HepG2 (cell line): ENCODE results near the gene CD83. TPM values are rescaled to one million over a fixed set of nuclear protein-coding genes. Genes with fewer than 3 reads are reported as not detected.

Experiments used
- ERF ChIP-seq: IDR thresholded peaks from 2 replicates; pipeline ENCODE4 v1.6.1; 2018; ENCODE audit warnings: missing biosample characterization, missing genetic modification reagents
- HNRNPK ChIP-seq: fragments of 200-400 bp; formaldehyde crosslinking; IDR thresholded peaks from 2 replicates; pipeline ENCODE4 v1.6.1; 2018; ENCODE audit warnings: low read length, low read depth, moderate library complexity, mild to moderate bottlenecking; ENCODE audit not compliant: poor library complexity, severe bottlenecking
- IRF2 ChIP-seq: IDR thresholded peaks from 2 replicates; pipeline ENCODE4 v1.6.1; 2018; ENCODE audit warnings: missing genetic modification reagents, missing compliant biosample characterization
- MAZ ChIP-seq, 2 experiments: sonication (generic) in 1 of 2; formaldehyde crosslinking in 1 of 2; IDR thresholded peaks; 2 replicates each; pipeline versions ENCODE4 v1.5.0 to v1.6.1; 2012 to 2020; ENCODE audit warnings: low read depth in 2 of 2, mild to moderate bottlenecking in 2 of 2, borderline replicate concordance in 1 of 2, improper control_type of control experiment in 1 of 2, low read length in 1 of 2, missing genetic modification reagents in 1 of 2, moderate library complexity in 1 of 2
- U2AF2 ChIP-seq: fragments of 200-400 bp; formaldehyde crosslinking; IDR thresholded peaks from 2 replicates; pipeline ENCODE4 v1.6.1; 2017; ENCODE audit warnings: low read depth, mild to moderate bottlenecking, low read length
- ZNF24 ChIP-seq: fragments of 450-650 bp; IDR thresholded peaks from 2 replicates; pipeline ENCODE4 v1.6.1; 2017; ENCODE audit warnings: antibody characterized with exemption, mild to moderate bottlenecking
- ZNF441 ChIP-seq: sonication (generic); formaldehyde crosslinking; IDR thresholded peaks from 2 replicates; pipeline ENCODE4 v1.7.0; 2021; ENCODE audit warnings: missing genetic modification reagents, borderline replicate concordance
- ZNF460 ChIP-seq: sonication (generic); formaldehyde crosslinking; IDR thresholded peaks from 2 replicates; pipeline ENCODE4 v1.5.1; 2020; ENCODE audit warnings: missing genetic modification reagents, mild to moderate bottlenecking, borderline replicate concordance
- ZNF670 ChIP-seq: sonication (generic); formaldehyde crosslinking; IDR thresholded peaks from 2 replicates; pipeline ENCODE4 v1.8.0; 2022; ENCODE audit warnings: mild to moderate bottlenecking, missing genetic modification reagents, borderline replicate concordance
- ZNF891 ChIP-seq: sonication (generic); formaldehyde crosslinking; IDR thresholded peaks from 2 replicates; pipeline ENCODE4 v1.5.0; 2020; ENCODE audit warnings: mild to moderate bottlenecking, missing genetic modification reagents
- polyA plus RNA-seq, 8 experiments: library from polyadenylated mRNA; depleted of rRNA in 3 of 8; stranded (reverse) in 7 of 8; unstranded in 1 of 8; fragments of >200 nt; fragmentation: Illumina TruSeq in 4 of 8; extraction: Trizol in 4 of 8; gene quantifications; 2 replicates each; pipeline versions ENCODE4 v1.2.1 to v1.2.3, GENCODE V29; 2011 to 2016; ENCODE audit warnings: low read depth in 4 of 8, missing spikeins in 1 of 8, mixed read lengths in 1 of 8; ENCODE audit not compliant: insufficient read depth in 1 of 8
- total RNA-seq, 5 experiments: library from RNA; depleted of rRNA; stranded (reverse); fragments of >200 nt; fragmentation: Illumina TruSeq; extraction: Trizol; gene quantifications; 2 replicates each; pipeline ENCODE4 v1.2.3, GENCODE V29; 2016; ENCODE audit warnings: low read depth in 1 of 5
- TF ChIP-seq, protein P1 (sequence below): IDR thresholded peaks from 2 replicates; pipeline ENCODE4 v1.4.0; 2020; ENCODE audit warnings: mild to moderate bottlenecking, missing genetic modification reagents
- TF ChIP-seq, protein P2 (sequence below), 2 experiments: fragments of 450-650 bp in 1 of 2; sonication (generic) in 1 of 2; formaldehyde crosslinking in 1 of 2; IDR thresholded peaks; 2 replicates each; pipeline versions ENCODE4 v1.6.1 to v1.8.0; 2016 to 2022; ENCODE audit warnings: antibody characterized with exemption in 1 of 2, mild to moderate bottlenecking in 1 of 2, missing genetic modification reagents in 1 of 2

The CD83 gene
- total and polyA plus RNA-seq, 2 of the 13 experiments (the other 11 are each of a cell fraction or from before 2014, with no cell fraction given) = 0.46 to 2.3 TPM

DNA sequence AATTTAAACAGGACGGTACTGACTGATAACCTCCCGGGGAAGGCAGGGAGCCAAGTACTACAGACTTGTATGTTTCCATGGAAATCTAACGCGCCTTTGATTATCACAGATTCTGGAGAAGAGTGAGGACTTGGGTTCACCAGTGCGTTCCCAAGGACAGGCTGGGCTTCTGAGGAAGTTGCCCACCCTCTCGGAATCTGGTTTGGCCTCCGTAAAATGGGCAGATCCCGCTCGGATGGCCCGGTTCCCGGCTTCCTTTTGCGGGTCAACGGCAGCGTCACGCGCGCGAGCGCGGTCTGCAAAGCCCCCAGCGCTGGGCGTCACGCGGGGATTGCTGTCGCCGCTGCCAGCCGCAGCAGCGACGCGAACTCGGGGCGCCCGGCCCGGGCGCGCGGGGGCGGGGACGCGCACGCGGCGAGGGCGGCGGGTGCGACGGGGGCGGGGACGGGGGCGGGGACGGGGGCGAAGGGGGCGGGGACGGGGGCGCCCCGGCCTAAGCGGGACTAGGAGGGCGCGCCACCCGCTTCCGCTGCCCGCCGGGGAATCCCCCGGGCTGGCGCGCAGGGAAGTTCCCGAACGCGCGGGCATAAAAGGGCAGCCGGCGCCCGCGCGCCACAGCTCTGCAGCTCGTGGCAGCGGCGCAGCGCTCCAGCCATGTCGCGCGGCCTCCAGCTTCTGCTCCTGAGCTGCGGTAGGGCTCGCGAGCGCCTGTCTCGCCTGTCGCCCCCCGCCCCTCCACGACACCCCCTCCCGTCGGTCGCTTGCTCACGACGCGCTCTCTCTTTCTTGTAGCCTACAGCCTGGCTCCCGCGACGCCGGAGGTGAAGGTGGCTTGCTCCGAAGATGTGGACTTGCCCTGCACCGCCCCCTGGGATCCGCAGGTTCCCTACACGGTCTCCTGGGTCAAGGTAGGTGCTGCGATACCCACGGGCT, at the start of gene CD83 (continued):
- TF ChIP-seq ZNF891 (CRISPR knock-in tag) (peak; percentile 87), ZNF24 (no peak), U2AF2 (no peak), HNRNPK (peak; percentile 86), ZNF670 (peak; percentile 51; the same call in 1 of the 2 replicates), MAZ (IDR thresholded peaks at IDR 0.05; ENCODE audit: borderline replicate concordance, low read depth, low read length) (peak; percentile 34; the same call in 1 of the 2 replicates), MAZ (CRISPR knock-in tag; IDR thresholded peaks at IDR 0.05; ENCODE audit: low read depth) (no peak), ZNF460 (CRISPR knock-in tag) (no peak), ERF (CRISPR knock-in tag) (no peak; the same call in 1 of the 2 replicates), ZNF441 (peak; percentile 33; the same call in 1 of the 2 replicates), IRF2 (CRISPR knock-in tag) (no peak)
- TF ChIP-seq, protein P1, sequence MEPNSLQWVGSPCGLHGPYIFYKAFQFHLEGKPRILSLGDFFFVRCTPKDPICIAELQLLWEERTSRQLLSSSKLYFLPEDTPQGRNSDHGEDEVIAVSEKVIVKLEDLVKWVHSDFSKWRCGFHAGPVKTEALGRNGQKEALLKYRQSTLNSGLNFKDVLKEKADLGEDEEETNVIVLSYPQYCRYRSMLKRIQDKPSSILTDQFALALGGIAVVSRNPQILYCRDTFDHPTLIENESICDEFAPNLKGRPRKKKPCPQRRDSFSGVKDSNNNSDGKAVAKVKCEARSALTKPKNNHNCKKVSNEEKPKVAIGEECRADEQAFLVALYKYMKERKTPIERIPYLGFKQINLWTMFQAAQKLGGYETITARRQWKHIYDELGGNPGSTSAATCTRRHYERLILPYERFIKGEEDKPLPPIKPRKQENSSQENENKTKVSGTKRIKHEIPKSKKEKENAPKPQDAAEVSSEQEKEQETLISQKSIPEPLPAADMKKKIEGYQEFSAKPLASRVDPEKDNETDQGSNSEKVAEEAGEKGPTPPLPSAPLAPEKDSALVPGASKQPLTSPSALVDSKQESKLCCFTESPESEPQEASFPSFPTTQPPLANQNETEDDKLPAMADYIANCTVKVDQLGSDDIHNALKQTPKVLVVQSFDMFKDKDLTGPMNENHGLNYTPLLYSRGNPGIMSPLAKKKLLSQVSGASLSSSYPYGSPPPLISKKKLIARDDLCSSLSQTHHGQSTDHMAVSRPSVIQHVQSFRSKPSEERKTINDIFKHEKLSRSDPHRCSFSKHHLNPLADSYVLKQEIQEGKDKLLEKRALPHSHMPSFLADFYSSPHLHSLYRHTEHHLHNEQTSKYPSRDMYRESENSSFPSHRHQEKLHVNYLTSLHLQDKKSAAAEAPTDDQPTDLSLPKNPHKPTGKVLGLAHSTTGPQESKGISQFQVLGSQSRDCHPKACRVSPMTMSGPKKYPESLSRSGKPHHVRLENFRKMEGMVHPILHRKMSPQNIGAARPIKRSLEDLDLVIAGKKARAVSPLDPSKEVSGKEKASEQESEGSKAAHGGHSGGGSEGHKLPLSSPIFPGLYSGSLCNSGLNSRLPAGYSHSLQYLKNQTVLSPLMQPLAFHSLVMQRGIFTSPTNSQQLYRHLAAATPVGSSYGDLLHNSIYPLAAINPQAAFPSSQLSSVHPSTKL (CRISPR knock-in tag) = peak; percentile 45; the same call in 1 of the 2 replicates
- TF ChIP-seq, protein P2, sequence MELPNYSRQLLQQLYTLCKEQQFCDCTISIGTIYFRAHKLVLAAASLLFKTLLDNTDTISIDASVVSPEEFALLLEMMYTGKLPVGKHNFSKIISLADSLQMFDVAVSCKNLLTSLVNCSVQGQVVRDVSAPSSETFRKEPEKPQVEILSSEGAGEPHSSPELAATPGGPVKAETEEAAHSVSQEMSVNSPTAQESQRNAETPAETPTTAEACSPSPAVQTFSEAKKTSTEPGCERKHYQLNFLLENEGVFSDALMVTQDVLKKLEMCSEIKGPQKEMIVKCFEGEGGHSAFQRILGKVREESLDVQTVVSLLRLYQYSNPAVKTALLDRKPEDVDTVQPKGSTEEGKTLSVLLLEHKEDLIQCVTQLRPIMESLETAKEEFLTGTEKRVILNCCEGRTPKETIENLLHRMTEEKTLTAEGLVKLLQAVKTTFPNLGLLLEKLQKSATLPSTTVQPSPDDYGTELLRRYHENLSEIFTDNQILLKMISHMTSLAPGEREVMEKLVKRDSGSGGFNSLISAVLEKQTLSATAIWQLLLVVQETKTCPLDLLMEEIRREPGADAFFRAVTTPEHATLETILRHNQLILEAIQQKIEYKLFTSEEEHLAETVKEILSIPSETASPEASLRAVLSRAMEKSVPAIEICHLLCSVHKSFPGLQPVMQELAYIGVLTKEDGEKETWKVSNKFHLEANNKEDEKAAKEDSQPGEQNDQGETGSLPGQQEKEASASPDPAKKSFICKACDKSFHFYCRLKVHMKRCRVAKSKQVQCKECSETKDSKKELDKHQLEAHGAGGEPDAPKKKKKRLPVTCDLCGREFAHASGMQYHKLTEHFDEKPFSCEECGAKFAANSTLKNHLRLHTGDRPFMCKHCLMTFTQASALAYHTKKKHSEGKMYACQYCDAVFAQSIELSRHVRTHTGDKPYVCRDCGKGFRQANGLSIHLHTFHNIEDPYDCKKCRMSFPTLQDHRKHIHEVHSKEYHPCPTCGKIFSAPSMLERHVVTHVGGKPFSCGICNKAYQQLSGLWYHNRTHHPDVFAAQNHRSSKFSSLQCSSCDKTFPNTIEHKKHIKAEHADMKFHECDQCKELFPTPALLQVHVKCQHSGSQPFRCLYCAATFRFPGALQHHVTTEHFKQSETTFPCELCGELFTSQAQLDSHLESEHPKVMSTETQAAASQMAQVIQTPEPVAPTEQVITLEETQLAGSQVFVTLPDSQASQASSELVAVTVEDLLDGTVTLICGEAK (IDR thresholded peaks at IDR 0.05) = no peak
- TF ChIP-seq, protein P2 (CRISPR knock-in tag; IDR thresholded peaks at IDR 0.05) = 0 out of 2 replicates have a peak, but pooled peaks have one; percentile 38
